Measurements from ENCODE around the gene ORC6.

- TF ChIP-seq REST (IDR thresholded peaks at IDR 0.05; ENCODE audit: insufficient replicate concordance, low read depth): no peak
- no peak for TF ChIP-seq CTCF (IDR thresholded peaks at IDR 0.05; ENCODE audit: insufficient read depth, low read length)
- peak; percentile 33; the same call in 1 of the 2 replicates for TF ChIP-seq SPI1 (IDR thresholded peaks at IDR 0.05; ENCODE audit: borderline replicate concordance, low read depth)
- TF ChIP-seq POLR2AphosphoS5 (IDR thresholded peaks at IDR 0.05; ENCODE audit: low read depth): no peak
- no peak for TF ChIP-seq GABPA (IDR thresholded peaks at IDR 0.05; ENCODE audit: low read depth)
Measured at GRCh38 chr16:46712911-46713310, 23.5 kb downstream of the ORC6 start.
